ENCODE measurements around the gene SPNS2. TPM values are rescaled to one million over a fixed set of nuclear protein-coding genes. Genes with fewer than 3 reads are reported as not detected.

The SPNS2 gene
- polyA plus RNA-seq, 1 of the 3 experiments (the other 2 are of a cell fraction), result 0.08 TPM

GRCh38 chr17:4525691-4526397 is 27.2 kb downstream of the SPNS2 start (continued):
- TF ChIP-seq EP300 (IDR thresholded peaks at IDR 0.05; ENCODE audit: borderline replicate concordance in 1 of 2, low read depth in 1 of 2, low read length in 1 of 2) (no peak), ZBTB33 (IDR thresholded peaks at IDR 0.05; ENCODE audit: borderline replicate concordance, low read depth) (no peak), MXI1 (IDR thresholded peaks at IDR 0.05; ENCODE audit: low read depth, low read length) (no peak), TCF12 (IDR thresholded peaks at IDR 0.05) (no peak)

- WGBS (ENCODE audit: low lambda C conversion rate), result 50% methylated on average over 1 of the region's 1 CpG
- Histone ChIP-seq H3K36me3 (replicated peaks in 1 of 2; ENCODE audit: control insufficient read depth in 1 of 2, insufficient read depth in 2 of 2, low read length in 1 of 2) (no peaks in the 10 kb centered on the region), H3F3A (replicated peaks; ENCODE audit: insufficient read depth) (no peaks in the 10 kb centered on the region), H3K27me3 (ENCODE audit: insufficient read depth) (no peaks in the 10 kb centered on the region), H3K4me1 (ENCODE audit: control insufficient read depth in 1 of 2, insufficient read depth in 2 of 2, low read depth in 1 of 2, low read length in 1 of 2) (no peaks in the 10 kb centered on the region; a peak in 1 of 4 replicates), H3K9ac (no peak overlapping the region), H3K9me3 (no peaks in the 10 kb centered on the region), H2AFZ (ENCODE audit: low read depth) (no peak overlapping the region), H3K4me2 (no peak overlapping the region), H3K79me2 (ENCODE audit: insufficient read depth) (no peaks in the 10 kb centered on the region), H3K4me3 (ENCODE audit: low read depth in 2 of 2, low read length in 1 of 2) (no peak overlapping the region), H3K27ac (ENCODE audit: low read depth in 2 of 2, low read length in 1 of 2) (no peak overlapping the region), H4K20me1 (ENCODE audit: insufficient read depth) (no peaks in the 10 kb centered on the region), H3K9me2 (no peaks in the 10 kb centered on the region)
- POLR2A ChIA-PET, result no interaction called here
- CTCF ChIA-PET, result interaction anchor here (1.3 kb wide), 1 partner anchor 39 kb away, joined by 4 read pairs; no protein-coding TSS in a partner anchor
- DNase-seq, result no peak
- TF ChIP-seq USF1 (IDR thresholded peaks at IDR 0.05; ENCODE audit: borderline replicate concordance, low read depth) (no peak), NRF1 (IDR thresholded peaks at IDR 0.05; ENCODE audit: low read depth, low read length) (no peak), FOSL2 (IDR thresholded peaks at IDR 0.05; ENCODE audit: borderline replicate concordance, low read depth) (no peak), RXRA (IDR thresholded peaks at IDR 0.05; ENCODE audit: borderline replicate concordance, low read depth) (no peak)
Observed at GRCh38 chr17:4527134-4527533, 28.5 kb downstream of the SPNS2 start.

GRCh38 chr17:4527566-4528125 is 29.0 kb downstream of the SPNS2 start:
- Histone ChIP-seq H3F3A (replicated peaks; ENCODE audit: insufficient read depth) (no peaks in the 10 kb centered on the region), H3K4me3 (ENCODE audit: low read depth in 2 of 2, low read length in 1 of 2) (no peak overlapping the region), H3K79me2 (ENCODE audit: insufficient read depth) (no peaks in the 10 kb centered on the region), H3K27me3 (ENCODE audit: insufficient read depth) (no peaks in the 10 kb centered on the region), H3K4me1 (ENCODE audit: control insufficient read depth in 1 of 2, insufficient read depth in 2 of 2, low read depth in 1 of 2, low read length in 1 of 2) (no peaks in the 10 kb centered on the region; a peak in 1 of 4 replicates), H3K9me3 (no peaks in the 10 kb centered on the region), H3K9me2 (no peaks in the 10 kb centered on the region), H2AFZ (ENCODE audit: low read depth) (no peak overlapping the region), H4K20me1 (ENCODE audit: insufficient read depth) (no peaks in the 10 kb centered on the region), H3K4me2 (no peak overlapping the region), H3K27ac (ENCODE audit: low read depth in 2 of 2, low read length in 1 of 2) (no peak overlapping the region), H3K36me3 (replicated peaks in 1 of 2; ENCODE audit: control insufficient read depth in 1 of 2, insufficient read depth in 2 of 2, low read length in 1 of 2) (no peaks in the 10 kb centered on the region), H3K9ac (no peak overlapping the region)
- ChIA-PET CTCF (interaction anchor here (1.3 kb wide), 1 partner anchor 39 kb away, joined by 4 read pairs; no protein-coding TSS in a partner anchor), POLR2A (no interaction called here)
- TF ChIP-seq NFIC (IDR thresholded peaks at IDR 0.05; ENCODE audit: borderline replicate concordance) (no peak), MAX (IDR thresholded peaks at IDR 0.05; ENCODE audit: low read depth) (no peak), EZH2phosphoT487 (IDR thresholded peaks at IDR 0.05; ENCODE audit: borderline replicate concordance, low read depth) (no peak), POLR2AphosphoS5 (IDR thresholded peaks at IDR 0.05; ENCODE audit: low read depth, low read length) (no peak), TCF12 (IDR thresholded peaks at IDR 0.05) (no peak), ZBTB33 (IDR thresholded peaks at IDR 0.05; ENCODE audit: borderline replicate concordance, low read depth) (no peak), RCOR1 (IDR thresholded peaks at IDR 0.05; ENCODE audit: low read length) (no peak), IRF3 (IDR thresholded peaks at IDR 0.05; ENCODE audit: low read depth, low read length) (no peak), SIN3A (IDR thresholded peaks at IDR 0.05; ENCODE audit: borderline replicate concordance, low read depth, low read length) (no peak), GABPA (IDR thresholded peaks at IDR 0.05; ENCODE audit: low read depth) (no peak)
- WGBS (ENCODE audit: low lambda C conversion rate), result 79% methylated on average over 12 of the region's 12 CpGs
- no peak for DNase-seq

All from SK-N-SH (cell line).